Endothelial cell (in vitro differentiated cells): Measurements from ENCODE around the gene VPS33B. TPM values are rescaled to one million over a fixed set of nuclear protein-coding genes. Genes with fewer than 3 reads are reported as not detected.

ENCODE experiments used
- DNase-seq: peaks from one replicate; pipeline ENCODE4 v3.0.0; 2021; ENCODE audit warnings: low spot score
- H3K27ac Mint-ChIP-seq: one replicate; pipeline ENCODE4 v1.8.0; 2021; ENCODE audit warnings: mixed read lengths, inconsistent platforms; ENCODE audit not compliant: unreplicated experiment
- H3K27me3 Mint-ChIP-seq: one replicate; pipeline ENCODE4 v1.8.0; 2021; ENCODE audit warnings: mild to moderate bottlenecking, moderate library complexity, mixed read lengths, inconsistent platforms; ENCODE audit not compliant: unreplicated experiment
- H3K36me3 Mint-ChIP-seq: one replicate; pipeline ENCODE4 v1.8.0; 2021; ENCODE audit warnings: mild to moderate bottlenecking, low read depth, mixed read lengths, inconsistent platforms; ENCODE audit not compliant: unreplicated experiment
- H3K4me1 Mint-ChIP-seq: one replicate; pipeline ENCODE4 v1.8.0; 2021; ENCODE audit warnings: mild to moderate bottlenecking, mixed read lengths, inconsistent platforms; ENCODE audit not compliant: unreplicated experiment
- H3K4me3 Mint-ChIP-seq: one replicate; pipeline ENCODE4 v1.8.0; 2021; ENCODE audit warnings: mild to moderate bottlenecking, mixed read lengths, inconsistent platforms; ENCODE audit not compliant: unreplicated experiment
- H3K9me3 Mint-ChIP-seq: one replicate; pipeline ENCODE4 v1.8.0; 2021; ENCODE audit warnings: mixed read lengths, inconsistent platforms; ENCODE audit not compliant: unreplicated experiment
- total RNA-seq: library from RNA; stranded (reverse); fragmentation: NEBNext Ultra II Directional; extraction: Animal tissue kit (Norgen Biotek cat#: 25700); gene quantifications from one replicate; pipeline ENCODE4 v1.2.1, GENCODE V29; 2021; ENCODE audit not compliant: unreplicated experiment
- TF ChIP-seq, protein P1 (sequence below): fragments of 200-600 bp; sonication (generic); IDR thresholded peaks from one replicate; pipeline ENCODE4 v1.5.0; 2021; ENCODE audit warnings: antibody characterized with exemption; ENCODE audit not compliant: unreplicated experiment

VPS33B gene
- total RNA-seq, 1 donor from 2014 or later = 16.0 TPM

DNA sequence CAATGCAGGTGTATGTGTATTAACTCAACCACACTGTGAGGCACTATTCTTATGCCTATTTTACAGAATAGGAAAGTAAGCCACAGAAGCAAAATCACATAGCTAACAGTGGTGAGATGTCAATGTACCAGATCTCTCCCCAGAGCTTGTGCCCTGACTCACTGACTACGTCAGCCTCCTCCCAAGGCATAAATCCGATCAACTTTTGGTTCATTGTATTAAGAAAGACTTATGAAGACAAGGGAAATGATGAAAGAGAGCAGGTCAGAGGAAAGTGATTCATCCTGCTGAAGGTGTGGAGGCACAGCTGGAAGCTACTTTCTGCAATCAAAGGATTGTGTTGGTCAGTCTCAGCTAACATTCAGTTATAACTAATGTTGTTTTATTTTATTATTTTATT, 44.6 kb upstream of the VPS33B start:
- Mint-ChIP-seq H3K4me3 (no peak overlapping the region), H3K27ac (no peak overlapping the region), H3K36me3 (no peaks in the 10 kb centered on the region), H3K4me1 (no peaks in the 10 kb centered on the region), H3K27me3 (peaks cover 4% of the 10 kb centered on the region), H3K9me3 (no peaks in the 10 kb centered on the region)
- DNase-seq = no peak
- TF ChIP-seq, protein P1, sequence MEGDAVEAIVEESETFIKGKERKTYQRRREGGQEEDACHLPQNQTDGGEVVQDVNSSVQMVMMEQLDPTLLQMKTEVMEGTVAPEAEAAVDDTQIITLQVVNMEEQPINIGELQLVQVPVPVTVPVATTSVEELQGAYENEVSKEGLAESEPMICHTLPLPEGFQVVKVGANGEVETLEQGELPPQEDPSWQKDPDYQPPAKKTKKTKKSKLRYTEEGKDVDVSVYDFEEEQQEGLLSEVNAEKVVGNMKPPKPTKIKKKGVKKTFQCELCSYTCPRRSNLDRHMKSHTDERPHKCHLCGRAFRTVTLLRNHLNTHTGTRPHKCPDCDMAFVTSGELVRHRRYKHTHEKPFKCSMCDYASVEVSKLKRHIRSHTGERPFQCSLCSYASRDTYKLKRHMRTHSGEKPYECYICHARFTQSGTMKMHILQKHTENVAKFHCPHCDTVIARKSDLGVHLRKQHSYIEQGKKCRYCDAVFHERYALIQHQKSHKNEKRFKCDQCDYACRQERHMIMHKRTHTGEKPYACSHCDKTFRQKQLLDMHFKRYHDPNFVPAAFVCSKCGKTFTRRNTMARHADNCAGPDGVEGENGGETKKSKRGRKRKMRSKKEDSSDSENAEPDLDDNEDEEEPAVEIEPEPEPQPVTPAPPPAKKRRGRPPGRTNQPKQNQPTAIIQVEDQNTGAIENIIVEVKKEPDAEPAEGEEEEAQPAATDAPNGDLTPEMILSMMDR = no peak

DNA sequence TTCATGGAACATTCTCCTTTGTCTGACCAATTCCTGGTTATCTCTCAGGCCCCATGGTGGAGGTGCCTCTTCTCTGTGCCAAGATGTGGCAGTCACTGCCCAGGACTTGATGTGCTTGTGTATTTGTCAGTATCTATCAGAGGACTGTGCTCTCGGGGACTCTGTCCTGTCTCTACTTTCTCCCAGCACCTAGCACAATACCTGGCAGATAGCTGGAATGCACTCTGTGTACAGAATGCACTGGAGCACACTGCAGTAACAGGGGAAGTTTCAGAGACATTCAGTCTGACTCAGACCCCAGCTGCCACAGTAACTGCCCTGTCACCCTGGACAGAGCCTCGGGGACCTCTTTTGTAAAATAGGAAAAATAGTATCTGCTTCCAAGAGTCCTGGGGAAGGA, 43.1 kb upstream of the VPS33B start:
- no peaks in the 10 kb centered on the region for H3K36me3 Mint-ChIP-seq
- H3K27me3 Mint-ChIP-seq = peaks cover 2% of the 10 kb centered on the region
- H3K27ac Mint-ChIP-seq = no peak overlapping the region
- no peaks in the 10 kb centered on the region for H3K9me3 Mint-ChIP-seq
- H3K4me3 Mint-ChIP-seq = no peak overlapping the region
- no peaks in the 10 kb centered on the region for H3K4me1 Mint-ChIP-seq
- DNase-seq = no peak
- TF ChIP-seq, protein P1 = no peak

DNA sequence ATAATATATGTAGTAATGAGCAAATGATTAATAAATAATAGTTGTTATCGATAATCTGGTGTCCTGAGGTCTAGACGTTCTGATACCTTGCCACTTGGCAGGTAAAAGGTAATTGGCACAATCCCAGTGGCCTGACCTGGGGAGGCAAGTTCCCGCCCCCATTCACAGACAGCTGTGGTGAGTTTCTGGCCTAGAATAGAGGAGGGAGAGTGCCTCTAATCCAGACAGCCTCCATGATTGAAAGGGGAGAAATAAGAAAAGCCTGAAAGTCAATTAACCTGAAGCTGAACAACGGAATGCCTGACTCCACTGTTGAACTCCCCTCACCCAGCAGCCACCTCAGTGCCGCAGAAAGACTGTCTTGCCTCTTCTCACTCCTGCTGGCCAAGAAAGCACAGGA, 39.6 kb upstream of the VPS33B start:
- DNase-seq = no peak
- Mint-ChIP-seq H3K4me3 (no peak overlapping the region), H3K27me3 (no peaks in the 10 kb centered on the region), H3K4me1 (no peaks in the 10 kb centered on the region), H3K36me3 (no peaks in the 10 kb centered on the region), H3K9me3 (no peaks in the 10 kb centered on the region), H3K27ac (no peak overlapping the region)
- TF ChIP-seq, protein P1 = no peak

DNA sequence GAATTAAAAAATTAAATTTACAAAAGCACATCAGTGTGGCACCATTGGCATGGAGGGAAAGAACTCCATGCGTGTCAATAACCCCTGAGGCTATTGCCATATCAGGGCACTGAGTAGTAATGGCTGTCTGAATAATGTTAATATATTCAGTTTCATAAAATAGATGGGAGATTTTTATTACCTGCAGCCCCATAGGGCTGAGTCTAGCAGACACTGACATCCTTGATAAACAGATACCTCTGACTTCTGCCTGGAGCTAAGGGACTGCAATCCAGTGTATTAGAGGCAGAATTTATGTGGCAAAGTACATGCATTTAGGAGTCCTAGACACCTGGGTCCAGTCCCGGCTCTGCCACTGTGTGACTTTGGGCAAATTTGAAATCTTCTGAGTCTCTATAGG, 38.8 kb upstream of the VPS33B start:
- H3K36me3 Mint-ChIP-seq = no peaks in the 10 kb centered on the region
- no peak for DNase-seq
- H3K4me1 Mint-ChIP-seq = no peaks in the 10 kb centered on the region
- no peaks in the 10 kb centered on the region for H3K27me3 Mint-ChIP-seq
- TF ChIP-seq, protein P1 = no peak
- no peak overlapping the region for H3K27ac Mint-ChIP-seq
- no peak overlapping the region for H3K4me3 Mint-ChIP-seq
- no peaks in the 10 kb centered on the region for H3K9me3 Mint-ChIP-seq

GRCh38 chr15:91055548-91056331, 33.3 kb upstream of the VPS33B start:
- peaks cover 3% of the 10 kb centered on the region for H3K4me1 Mint-ChIP-seq
- DNase-seq = peak; percentile 70
- no peaks in the 10 kb centered on the region for H3K36me3 Mint-ChIP-seq
- H3K9me3 Mint-ChIP-seq = no peaks in the 10 kb centered on the region
- H3K27ac Mint-ChIP-seq = no peak overlapping the region
- H3K27me3 Mint-ChIP-seq = no peaks in the 10 kb centered on the region
- TF ChIP-seq, protein P1 = peak; percentile 68
- H3K4me3 Mint-ChIP-seq = no peak overlapping the region
